Neutrophil (primary cell): Measurements from ENCODE around the gene AKT1.
A peak's percentile ranks its signal among the peaks of the same experiment; 100 is the strongest.

Source experiments
- H3K27ac ChIP-seq: fragments of 200-600 bp; sonication (generic); 2 replicates; pipeline ENCODE4 v1.5.1; 2016; ENCODE audit warnings: mild to moderate bottlenecking, moderate library complexity
- H3K27me3 ChIP-seq: fragments of 200-600 bp; sonication (generic); 2 replicates; pipeline ENCODE4 v1.6.0; 2016; ENCODE audit warnings: mild to moderate bottlenecking
- H3K36me3 ChIP-seq: fragments of 200-600 bp; sonication (generic); 2 replicates; pipeline ENCODE4 v1.5.1; 2017
- H3K4me1 ChIP-seq, 2 experiments: fragments of 200-600 bp in 1 of 2; sonication (generic) in 1 of 2; 1 replicate in 1 of 2; 2 replicates in 1 of 2; pipeline versions ENCODE4 v1.5.1 to v1.6.1; 2013 to 2016; ENCODE audit warnings: low read depth in 1 of 2, low read length in 1 of 2, mild to moderate bottlenecking in 1 of 2, moderate library complexity in 1 of 2; ENCODE audit not compliant: control insufficient read depth in 1 of 2, insufficient read depth in 1 of 2
- H3K4me3 ChIP-seq, 2 experiments: fragments of 200-600 bp in 1 of 2; sonication (generic) in 1 of 2; 1 replicate in 1 of 2; 2 replicates in 1 of 2; pipeline ENCODE4 v1.5.1; 2013 to 2016; ENCODE audit warnings: low read depth in 1 of 2, low read length in 1 of 2, mild to moderate bottlenecking in 1 of 2, moderate library complexity in 1 of 2
- H3K9me3 ChIP-seq: fragments of 200-600 bp; sonication (generic); 2 replicates; pipeline ENCODE4 v1.5.1; 2016
- TF ChIP-seq, protein P1 (sequence below): fragments of 200-600 bp; sonication (generic); IDR thresholded peaks from 2 replicates; pipeline ENCODE4 v1.5.1; 2016; ENCODE audit warnings: antibody characterized with exemption

The AKT1 gene

DNA sequence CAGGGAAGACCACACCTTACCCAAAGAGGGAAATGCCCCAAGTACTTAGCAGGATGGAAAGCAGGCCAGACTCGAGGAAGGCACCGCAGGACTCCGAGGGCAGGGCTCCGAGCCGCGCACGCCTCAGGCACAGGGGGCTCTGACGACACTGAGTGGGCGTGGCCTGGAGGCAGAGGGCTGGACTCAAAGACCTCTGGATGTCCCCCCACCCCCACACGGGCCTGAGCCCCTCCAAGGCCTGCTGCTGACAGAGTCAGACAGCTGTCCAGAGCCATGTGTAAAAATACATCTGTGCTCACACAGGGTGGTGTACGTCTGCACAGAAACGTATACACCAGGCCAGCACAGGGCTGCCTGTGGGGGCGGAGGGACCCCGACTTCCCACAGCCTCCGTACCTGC is 1.4 kb downstream of the AKT1 start:
- Histone ChIP-seq H3K36me3 (peaks cover 35% of the 10 kb centered on the region), H3K27me3 (peaks cover 33% of the 10 kb centered on the region), H3K9me3 (no peaks in the 10 kb centered on the region), H3K27ac (peak overlapping the region; percentile 81), H3K4me1 (peaks cover 18 to 25% of the 10 kb centered on the region in 2 experiments), H3K4me3 (peak overlapping the region; percentile 80 to 88)
- TF ChIP-seq, protein P1, sequence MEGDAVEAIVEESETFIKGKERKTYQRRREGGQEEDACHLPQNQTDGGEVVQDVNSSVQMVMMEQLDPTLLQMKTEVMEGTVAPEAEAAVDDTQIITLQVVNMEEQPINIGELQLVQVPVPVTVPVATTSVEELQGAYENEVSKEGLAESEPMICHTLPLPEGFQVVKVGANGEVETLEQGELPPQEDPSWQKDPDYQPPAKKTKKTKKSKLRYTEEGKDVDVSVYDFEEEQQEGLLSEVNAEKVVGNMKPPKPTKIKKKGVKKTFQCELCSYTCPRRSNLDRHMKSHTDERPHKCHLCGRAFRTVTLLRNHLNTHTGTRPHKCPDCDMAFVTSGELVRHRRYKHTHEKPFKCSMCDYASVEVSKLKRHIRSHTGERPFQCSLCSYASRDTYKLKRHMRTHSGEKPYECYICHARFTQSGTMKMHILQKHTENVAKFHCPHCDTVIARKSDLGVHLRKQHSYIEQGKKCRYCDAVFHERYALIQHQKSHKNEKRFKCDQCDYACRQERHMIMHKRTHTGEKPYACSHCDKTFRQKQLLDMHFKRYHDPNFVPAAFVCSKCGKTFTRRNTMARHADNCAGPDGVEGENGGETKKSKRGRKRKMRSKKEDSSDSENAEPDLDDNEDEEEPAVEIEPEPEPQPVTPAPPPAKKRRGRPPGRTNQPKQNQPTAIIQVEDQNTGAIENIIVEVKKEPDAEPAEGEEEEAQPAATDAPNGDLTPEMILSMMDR = no peak

GRCh38 chr14:104793703-104793959 is 1.9 kb downstream of the AKT1 start:
- Histone ChIP-seq H3K27me3 (peaks cover 29% of the 10 kb centered on the region), H3K36me3 (peaks cover 40% of the 10 kb centered on the region), H3K4me1 (peaks cover 18 to 27% of the 10 kb centered on the region in 2 experiments), H3K27ac (peak overlapping the region; percentile 81), H3K4me3 (peak overlapping the region; percentile 80 to 88), H3K9me3 (no peaks in the 10 kb centered on the region)
- TF ChIP-seq, protein P1 = no peak

GRCh38 chr14:104792945-104793702 is 2.4 kb downstream of the AKT1 start:
- Histone ChIP-seq H3K9me3 (no peaks in the 10 kb centered on the region), H3K27me3 (peaks cover 24% of the 10 kb centered on the region), H3K4me3 (no peak overlapping the region), H3K4me1 (peaks cover 24 to 32% of the 10 kb centered on the region in 2 experiments), H3K36me3 (peaks cover 44% of the 10 kb centered on the region), H3K27ac (no peak overlapping the region)
- TF ChIP-seq, protein P1 = no peak

- peaks cover 44% of the 10 kb centered on the region for H3K36me3 ChIP-seq
- TF ChIP-seq, protein P1 = no peak
- peaks cover 32 to 40% of the 10 kb centered on the region in 2 experiments for H3K4me1 ChIP-seq
- peaks cover 15% of the 10 kb centered on the region for H3K27me3 ChIP-seq
- no peaks in the 10 kb centered on the region for H3K9me3 ChIP-seq
- no peak overlapping the region for H3K4me3 ChIP-seq
- H3K27ac ChIP-seq = no peak overlapping the region
Measured at GRCh38 chr14:104792101-104792884, 3.3 kb downstream of the AKT1 start.

GRCh38 chr14:104791425-104791824 is 4.1 kb downstream of the AKT1 start:
- Histone ChIP-seq H3K9me3 (no peaks in the 10 kb centered on the region), H3K4me3 (no peak overlapping the region), H3K27me3 (peaks cover 7% of the 10 kb centered on the region), H3K4me1 (peaks cover 41 to 49% of the 10 kb centered on the region in 2 experiments), H3K27ac (peak overlapping the region; percentile 0), H3K36me3 (peaks cover 44% of the 10 kb centered on the region)
- TF ChIP-seq, protein P1 = no peak
